ENCODE measurements around the gene CLEC2D. TPM values are rescaled to one million over a fixed set of nuclear protein-coding genes. Genes with fewer than 3 reads are reported as not detected.

Gene CLEC2D
- total RNA-seq, 1 experiment from 2014 or later, result 32.6 TPM

DNA sequence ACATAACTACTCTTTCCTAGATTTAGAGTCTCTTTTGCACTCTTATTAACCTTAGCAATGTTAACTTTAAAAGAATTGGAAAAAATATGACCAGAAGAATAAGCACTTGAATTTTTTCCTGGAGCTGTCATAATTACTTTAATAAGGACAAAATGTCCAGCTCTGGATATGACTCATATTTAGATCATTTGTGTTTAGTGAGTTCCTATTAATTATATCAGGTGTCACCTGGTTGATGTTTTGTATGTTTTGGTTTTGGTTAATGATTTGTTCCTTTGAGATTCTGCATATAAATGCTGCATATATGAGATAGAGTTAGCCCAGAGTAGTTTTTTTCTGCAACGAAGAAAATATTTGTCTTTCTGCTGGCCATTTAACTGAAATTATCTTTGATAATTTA is 58.3 kb downstream of the CLEC2D start:
- TF ChIP-seq EZH2 (IDR thresholded peaks at IDR 0.05; ENCODE audit: low read depth), result no peak
- TF ChIP-seq, protein P1, sequence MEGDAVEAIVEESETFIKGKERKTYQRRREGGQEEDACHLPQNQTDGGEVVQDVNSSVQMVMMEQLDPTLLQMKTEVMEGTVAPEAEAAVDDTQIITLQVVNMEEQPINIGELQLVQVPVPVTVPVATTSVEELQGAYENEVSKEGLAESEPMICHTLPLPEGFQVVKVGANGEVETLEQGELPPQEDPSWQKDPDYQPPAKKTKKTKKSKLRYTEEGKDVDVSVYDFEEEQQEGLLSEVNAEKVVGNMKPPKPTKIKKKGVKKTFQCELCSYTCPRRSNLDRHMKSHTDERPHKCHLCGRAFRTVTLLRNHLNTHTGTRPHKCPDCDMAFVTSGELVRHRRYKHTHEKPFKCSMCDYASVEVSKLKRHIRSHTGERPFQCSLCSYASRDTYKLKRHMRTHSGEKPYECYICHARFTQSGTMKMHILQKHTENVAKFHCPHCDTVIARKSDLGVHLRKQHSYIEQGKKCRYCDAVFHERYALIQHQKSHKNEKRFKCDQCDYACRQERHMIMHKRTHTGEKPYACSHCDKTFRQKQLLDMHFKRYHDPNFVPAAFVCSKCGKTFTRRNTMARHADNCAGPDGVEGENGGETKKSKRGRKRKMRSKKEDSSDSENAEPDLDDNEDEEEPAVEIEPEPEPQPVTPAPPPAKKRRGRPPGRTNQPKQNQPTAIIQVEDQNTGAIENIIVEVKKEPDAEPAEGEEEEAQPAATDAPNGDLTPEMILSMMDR (conservative IDR thresholded peaks at IDR 0.05), result no peak
- Histone ChIP-seq H3K79me2 (ENCODE audit: low read depth) (no peaks in the 10 kb centered on the region), H3K4me3 (no peak overlapping the region), H3K9me3 (ENCODE audit: insufficient read depth, low read depth) (peaks cover 11% of the 10 kb centered on the region), H3K4me1 (replicated peaks; ENCODE audit: insufficient read depth) (peaks cover 12% of the 10 kb centered on the region), H3K27me3 (ENCODE audit: insufficient read depth, low read depth) (no peaks in the 10 kb centered on the region), H2AFZ (no peak overlapping the region), H3F3A (ENCODE audit: insufficient read depth, low read depth) (peaks cover 3% of the 10 kb centered on the region; the same call in 1 of the 2 replicates), H3K27ac (no peak overlapping the region), H3K36me3 (ENCODE audit: low read depth) (no peaks in the 10 kb centered on the region), H3K9me2 (ENCODE audit: insufficient read depth) (peaks cover 2% of the 10 kb centered on the region; the same call in 1 of the 2 replicates), H4K20me1 (ENCODE audit: insufficient read depth) (no peaks in the 10 kb centered on the region), H3K4me2 (no peak overlapping the region)
- no TSS peak for BruUV-seq (replicated peaks)
- ChIA-PET POLR2A (ENCODE audit: unreplicated experiment) (no interaction called here), CTCF (interaction anchor here (0.6 kb wide), 2 partner anchors 15 to 68 kb away, joined by 3 read pairs; no protein-coding TSS in a partner anchor)
- intact Hi-C loops (cut with micrococcal nuclease; ENCODE audit: unreplicated experiment), result no loop called here
- DNase-seq, result no peak

DNA sequence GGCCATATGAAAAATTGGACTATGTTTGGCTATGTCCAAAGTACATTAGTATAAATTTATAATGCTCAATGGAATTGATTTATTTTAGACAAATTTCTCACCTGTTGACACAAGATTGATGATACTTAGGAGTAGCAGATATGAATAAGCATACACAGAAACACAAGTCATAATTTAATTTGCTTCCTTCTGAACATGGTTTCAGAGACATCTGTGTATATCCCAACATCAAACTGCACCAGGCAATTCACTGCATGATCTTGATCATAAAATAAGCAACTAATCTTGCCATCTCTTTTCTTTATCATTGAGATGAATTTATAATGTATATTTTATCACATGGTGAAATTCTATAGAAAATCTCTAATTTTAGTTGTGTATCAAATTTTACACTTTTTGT is 59.6 kb downstream of the CLEC2D start:
- Histone ChIP-seq H3K9me2 (ENCODE audit: insufficient read depth) (no peaks in the 10 kb centered on the region), H2AFZ (no peak overlapping the region), H3K4me3 (no peak overlapping the region), H4K20me1 (ENCODE audit: insufficient read depth) (no peaks in the 10 kb centered on the region), H3K9me3 (ENCODE audit: insufficient read depth, low read depth) (peaks cover 11% of the 10 kb centered on the region), H3K79me2 (ENCODE audit: low read depth) (no peaks in the 10 kb centered on the region), H3K27ac (no peak overlapping the region), H3K4me2 (no peak overlapping the region), H3K36me3 (ENCODE audit: low read depth) (no peaks in the 10 kb centered on the region), H3K27me3 (ENCODE audit: insufficient read depth, low read depth) (no peaks in the 10 kb centered on the region), H3F3A (ENCODE audit: insufficient read depth, low read depth) (no peaks in the 10 kb centered on the region), H3K4me1 (replicated peaks; ENCODE audit: insufficient read depth) (peaks cover 8% of the 10 kb centered on the region; the same call in 1 of the 2 replicates)
- POLR2A ChIA-PET (ENCODE audit: unreplicated experiment), result no interaction called here
- CTCF ChIA-PET, result interaction anchor here (0.6 to 0.8 kb wide), 3 partner anchors 18 to 167 kb away, joined by 3 to 4 read pairs (median 4); no protein-coding TSS in a partner anchor
- no peak for DNase-seq
- no TSS peak for BruUV-seq (replicated peaks)
- intact Hi-C loops (cut with micrococcal nuclease; ENCODE audit: unreplicated experiment), result no loop called here
- TF ChIP-seq, protein P1 (conservative IDR thresholded peaks at IDR 0.05), result no peak
- no peak for TF ChIP-seq EZH2 (IDR thresholded peaks at IDR 0.05; ENCODE audit: low read depth)

DNA sequence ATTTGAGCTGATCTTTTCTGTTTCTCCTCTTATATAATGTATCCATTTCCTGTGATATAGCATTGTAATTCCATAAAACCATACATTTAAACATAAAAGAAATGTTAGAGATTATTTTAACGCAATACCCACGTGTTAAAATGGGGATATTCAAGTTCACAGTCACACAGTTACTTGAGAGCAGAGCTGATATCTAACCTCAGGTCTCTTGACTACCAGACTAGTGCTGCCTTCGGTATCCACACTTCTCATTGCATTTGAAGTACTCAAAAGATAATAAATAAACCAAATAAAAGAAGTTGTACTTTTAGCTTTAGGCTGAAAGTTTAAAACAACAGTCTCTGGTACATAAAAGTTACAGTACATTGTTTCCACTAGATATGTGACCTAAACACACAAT is 60.5 kb downstream of the CLEC2D start:
- H3K4me2 ChIP-seq, result no peak overlapping the region
- H3K9me2 ChIP-seq (ENCODE audit: insufficient read depth), result no peaks in the 10 kb centered on the region
- no peak overlapping the region for H3K4me3 ChIP-seq
- H3K27ac ChIP-seq, result no peak overlapping the region
- BruUV-seq (replicated peaks), result no TSS peak
- H3K36me3 ChIP-seq (ENCODE audit: low read depth), result no peaks in the 10 kb centered on the region
- no peak overlapping the region for H2AFZ ChIP-seq
- H4K20me1 ChIP-seq (ENCODE audit: insufficient read depth), result no peaks in the 10 kb centered on the region
- no peaks in the 10 kb centered on the region for H3F3A ChIP-seq (ENCODE audit: insufficient read depth, low read depth)
- H3K4me1 ChIP-seq (replicated peaks; ENCODE audit: insufficient read depth), result peaks cover 8% of the 10 kb centered on the region; the same call in 1 of the 2 replicates
- CTCF ChIA-PET, result interaction anchor here (0.8 kb wide), 1 partner anchor 17 kb away, joined by 4 read pairs; no protein-coding TSS in a partner anchor
- H3K9me3 ChIP-seq (ENCODE audit: insufficient read depth, low read depth), result peaks cover 3% of the 10 kb centered on the region; the same call in 1 of the 2 replicates
- POLR2A ChIA-PET (ENCODE audit: unreplicated experiment), result no interaction called here
- DNase-seq, result no peak
- intact Hi-C loops (cut with micrococcal nuclease; ENCODE audit: unreplicated experiment), result no loop called here
- H3K79me2 ChIP-seq (ENCODE audit: low read depth), result no peaks in the 10 kb centered on the region
- H3K27me3 ChIP-seq (ENCODE audit: insufficient read depth, low read depth), result no peaks in the 10 kb centered on the region
- TF ChIP-seq, protein P1 (conservative IDR thresholded peaks at IDR 0.05), result no peak
- no peak for TF ChIP-seq EZH2 (IDR thresholded peaks at IDR 0.05; ENCODE audit: low read depth)

Measured in PC-9 (cell line).